Liver (tissue), 9 donors: ENCODE measurements around the gene TTC21B. TPM values are rescaled to one million over a fixed set of nuclear protein-coding genes. Genes with fewer than 3 reads are reported as not detected.

ENCODE experiments used
- DNase-seq: peaks from one replicate; pipeline ENCODE4 v3.0.0-alpha.2; 2017; ENCODE audit warnings: low spot score
- H3K27ac ChIP-seq, 2 donors: one replicate each; pipeline ENCODE4 v1.7.0; 2013; ENCODE audit warnings: inconsistent platforms in 2 of 2, low read length in 2 of 2, control low read depth in 1 of 2, low read depth in 1 of 2, mild to moderate bottlenecking in 1 of 2
- H3K27me3 ChIP-seq, 4 donors: one replicate each; pipeline versions ENCODE4 v1.6.1 to v1.7.0; 2013; ENCODE audit warnings: low read length in 3 of 4, inconsistent platforms in 1 of 4, mild to moderate bottlenecking in 1 of 4, moderate library complexity in 1 of 4; ENCODE audit not compliant: control insufficient read depth in 4 of 4, insufficient read depth in 4 of 4
- H3K36me3 ChIP-seq, 4 donors: one replicate each; pipeline versions ENCODE4 v1.6.1 to v1.7.0; 2013; ENCODE audit warnings: low read length in 3 of 4, mild to moderate bottlenecking in 3 of 4, low read depth in 1 of 4, moderate library complexity in 1 of 4; ENCODE audit not compliant: control insufficient read depth in 4 of 4, insufficient read depth in 3 of 4
- H3K4me1 ChIP-seq, 4 donors: one replicate each; pipeline versions ENCODE4 v1.6.1 to v1.7.0; 2013; ENCODE audit warnings: low read length in 3 of 4, mild to moderate bottlenecking in 3 of 4, moderate library complexity in 1 of 4; ENCODE audit not compliant: control insufficient read depth in 4 of 4, insufficient read depth in 4 of 4
- H3K4me3 ChIP-seq, 3 donors: one replicate each; pipeline versions ENCODE4 v1.6.1 to v1.7.0; 2013; ENCODE audit warnings: low read length in 3 of 3, control low read depth in 1 of 3, low read depth in 1 of 3, mild to moderate bottlenecking in 1 of 3
- H3K9ac ChIP-seq, 2 donors: one replicate each; pipeline ENCODE4 v1.7.0; 2013; ENCODE audit warnings: low read length in 2 of 2, mild to moderate bottlenecking in 2 of 2, moderate library complexity in 2 of 2, control low read depth in 1 of 2, low read depth in 1 of 2
- H3K9me3 ChIP-seq, 4 donors: one replicate each; pipeline versions ENCODE4 v1.6.1 to v1.7.0; 2013; ENCODE audit warnings: low read length in 3 of 4; ENCODE audit not compliant: control insufficient read depth in 4 of 4
- EGR1 ChIP-seq, 2 donors: IDR thresholded peaks; 2 replicates each; pipeline ENCODE4 v1.6.1; 2016 to 2018; ENCODE audit warnings: antibody characterized with exemption in 2 of 2, low read depth in 2 of 2
- FOXA1 ChIP-seq: IDR thresholded peaks from 2 replicates; pipeline ENCODE4 v1.6.1; 2016; ENCODE audit warnings: antibody characterized with exemption
- FOXA2 ChIP-seq: IDR thresholded peaks from 2 replicates; pipeline ENCODE4 v1.6.1; 2016; ENCODE audit warnings: antibody characterized with exemption
- GABPA ChIP-seq, 2 donors: IDR thresholded peaks in 1 of 2; conservative IDR thresholded peaks in 1 of 2; 2 replicates each; pipeline ENCODE4 v1.6.1; 2016; ENCODE audit warnings: antibody characterized with exemption in 2 of 2, mild to moderate bottlenecking in 1 of 2, moderate library complexity in 1 of 2
- HNF4A ChIP-seq, 2 donors: conservative IDR thresholded peaks; 2 replicates each; pipeline ENCODE4 v1.6.1; 2016; ENCODE audit warnings: antibody characterized with exemption in 2 of 2, mild to moderate bottlenecking in 2 of 2
- HNF4G ChIP-seq: IDR thresholded peaks from 2 replicates; pipeline ENCODE4 v1.6.1; 2016; ENCODE audit warnings: antibody characterized with exemption
- JUND ChIP-seq, 2 donors: IDR thresholded peaks; 2 replicates each; pipeline ENCODE4 v1.6.1; 2016; ENCODE audit warnings: antibody characterized with exemption in 2 of 2
- NR2F2 ChIP-seq: IDR thresholded peaks from 2 replicates; pipeline ENCODE4 v1.6.1; 2016; ENCODE audit warnings: antibody characterized with exemption
- RAD21 ChIP-seq, 2 donors: IDR thresholded peaks; 2 replicates each; pipeline ENCODE4 v1.6.1; 2016; ENCODE audit warnings: antibody characterized with exemption in 2 of 2, mild to moderate bottlenecking in 2 of 2
- RXRA ChIP-seq, 2 donors: IDR thresholded peaks; 2 replicates each; pipeline ENCODE4 v1.6.1; 2017 to 2018; ENCODE audit warnings: antibody characterized with exemption in 2 of 2, mild to moderate bottlenecking in 1 of 2
- SP1 ChIP-seq: IDR thresholded peaks from 2 replicates; pipeline ENCODE4 v1.6.1; 2018; ENCODE audit warnings: antibody characterized with exemption, mild to moderate bottlenecking
- TAF1 ChIP-seq: conservative IDR thresholded peaks from 2 replicates; pipeline ENCODE4 v1.6.1; 2016; ENCODE audit warnings: antibody characterized with exemption, mild to moderate bottlenecking
- YY1 ChIP-seq: IDR thresholded peaks from 2 replicates; pipeline ENCODE4 v1.6.1; 2016; ENCODE audit warnings: antibody characterized with exemption, mild to moderate bottlenecking
- WGBS: extraction: QIAGEN DNeasy Blood & Tissue Kit; methylation state at CpG from one replicate; pipeline ENCODE4 v1.1.7; 2013; 5-methylcytosine and 5-hydroxymethylcytosine counted together
- polyA plus RNA-seq, 2 donors: library from polyadenylated mRNA; stranded (reverse) in 1 of 2; unstranded in 1 of 2; fragments of 200-250 nt in 1 of 2; fragments of >200 nt in 1 of 2; fragmentation: Nextera tagmentation in 1 of 2; extraction: Ambion mirVana in 1 of 2; gene quantifications; one replicate each; pipeline versions ENCODE4 v1.2.1 to v1.2.3, GENCODE V29; 2013 to 2015
- total RNA-seq, 2 donors: library from RNA; depleted of rRNA; stranded (reverse); fragments of >200 nt; gene quantifications; one replicate each; pipeline ENCODE4 v1.2.3, GENCODE V29; 2014
- TF ChIP-seq, protein P1 (sequence below): IDR thresholded peaks from 2 replicates; pipeline ENCODE4 v1.6.1; 2016; ENCODE audit warnings: antibody characterized with exemption
- TF ChIP-seq, protein P2 (sequence below): IDR thresholded peaks from 2 replicates; pipeline ENCODE4 v1.6.1; 2016; ENCODE audit warnings: antibody characterized with exemption, mild to moderate bottlenecking
- TF ChIP-seq, protein P3 (sequence below): fragments of 150-350 bp; IDR thresholded peaks from 2 replicates; pipeline ENCODE4 v1.5.1; 2017; ENCODE audit warnings: improper control_type of control experiment, low read depth, low read length; ENCODE audit not compliant: missing input control
- TF ChIP-seq, protein P4 (sequence below): IDR thresholded peaks from 2 replicates; pipeline ENCODE4 v1.6.1; 2016; ENCODE audit warnings: antibody characterized with exemption
- TF ChIP-seq, protein P5 (sequence below): IDR thresholded peaks from 2 replicates; pipeline ENCODE4 v1.6.1; 2016; ENCODE audit warnings: antibody characterized with exemption
- donor health status: healthy.
- donor health status: healthy.
- donor health status: healthy.
- donor health status: healthy.
- donor health status: healthy.

The TTC21B gene
- total and polyA plus RNA-seq, 4 donors, result 2.0 to 25.3 (median 12.7) TPM

DNA sequence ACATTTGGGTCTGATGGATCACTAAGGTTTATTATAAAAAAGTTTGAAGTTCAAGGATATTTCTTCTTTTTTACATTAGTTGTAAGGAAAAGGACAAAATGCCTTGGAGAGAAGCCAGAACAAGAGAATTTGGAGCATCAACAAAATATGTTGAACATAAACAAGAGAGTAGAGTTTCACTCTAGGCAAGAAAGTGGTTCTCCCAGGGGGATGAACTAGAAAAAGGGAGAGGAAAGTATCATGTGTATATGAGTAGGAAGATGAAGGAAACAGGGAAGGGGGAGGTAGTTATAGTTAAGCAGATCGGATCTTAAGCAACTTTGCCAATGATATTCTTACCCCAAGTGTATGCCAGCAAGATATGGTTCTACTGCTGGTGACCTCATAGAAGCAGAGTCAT, 95.7 kb downstream of the TTC21B start:
- no peaks in the 10 kb centered on the region for H3K27me3 ChIP-seq
- no peak for TF ChIP-seq FOXA1
- TF ChIP-seq YY1, result no peak
- TF ChIP-seq TAF1, result no peak
- TF ChIP-seq HNF4A (conservative IDR thresholded peaks at IDR 0.05), result no peak
- TF ChIP-seq, protein P1, sequence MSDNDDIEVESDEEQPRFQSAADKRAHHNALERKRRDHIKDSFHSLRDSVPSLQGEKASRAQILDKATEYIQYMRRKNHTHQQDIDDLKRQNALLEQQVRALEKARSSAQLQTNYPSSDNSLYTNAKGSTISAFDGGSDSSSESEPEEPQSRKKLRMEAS, result no peak
- TF ChIP-seq, protein P2, sequence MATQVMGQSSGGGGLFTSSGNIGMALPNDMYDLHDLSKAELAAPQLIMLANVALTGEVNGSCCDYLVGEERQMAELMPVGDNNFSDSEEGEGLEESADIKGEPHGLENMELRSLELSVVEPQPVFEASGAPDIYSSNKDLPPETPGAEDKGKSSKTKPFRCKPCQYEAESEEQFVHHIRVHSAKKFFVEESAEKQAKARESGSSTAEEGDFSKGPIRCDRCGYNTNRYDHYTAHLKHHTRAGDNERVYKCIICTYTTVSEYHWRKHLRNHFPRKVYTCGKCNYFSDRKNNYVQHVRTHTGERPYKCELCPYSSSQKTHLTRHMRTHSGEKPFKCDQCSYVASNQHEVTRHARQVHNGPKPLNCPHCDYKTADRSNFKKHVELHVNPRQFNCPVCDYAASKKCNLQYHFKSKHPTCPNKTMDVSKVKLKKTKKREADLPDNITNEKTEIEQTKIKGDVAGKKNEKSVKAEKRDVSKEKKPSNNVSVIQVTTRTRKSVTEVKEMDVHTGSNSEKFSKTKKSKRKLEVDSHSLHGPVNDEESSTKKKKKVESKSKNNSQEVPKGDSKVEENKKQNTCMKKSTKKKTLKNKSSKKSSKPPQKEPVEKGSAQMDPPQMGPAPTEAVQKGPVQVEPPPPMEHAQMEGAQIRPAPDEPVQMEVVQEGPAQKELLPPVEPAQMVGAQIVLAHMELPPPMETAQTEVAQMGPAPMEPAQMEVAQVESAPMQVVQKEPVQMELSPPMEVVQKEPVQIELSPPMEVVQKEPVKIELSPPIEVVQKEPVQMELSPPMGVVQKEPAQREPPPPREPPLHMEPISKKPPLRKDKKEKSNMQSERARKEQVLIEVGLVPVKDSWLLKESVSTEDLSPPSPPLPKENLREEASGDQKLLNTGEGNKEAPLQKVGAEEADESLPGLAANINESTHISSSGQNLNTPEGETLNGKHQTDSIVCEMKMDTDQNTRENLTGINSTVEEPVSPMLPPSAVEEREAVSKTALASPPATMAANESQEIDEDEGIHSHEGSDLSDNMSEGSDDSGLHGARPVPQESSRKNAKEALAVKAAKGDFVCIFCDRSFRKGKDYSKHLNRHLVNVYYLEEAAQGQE, result no peak
- TF ChIP-seq JUND (IDR thresholded peaks at IDR 0.05), result no peak
- no peak for TF ChIP-seq EGR1 (IDR thresholded peaks at IDR 0.05; ENCODE audit: low read depth in 2 of 2)
- TF ChIP-seq SP1, result no peak
- no peak for TF ChIP-seq RAD21 (IDR thresholded peaks at IDR 0.05)
- TF ChIP-seq HNF4G, result no peak
- no peak for TF ChIP-seq GABPA (IDR thresholded peaks at IDR 0.05 in 1 of 2, conservative IDR thresholded peaks at IDR 0.05 in 1 of 2)
- TF ChIP-seq, protein P3, sequence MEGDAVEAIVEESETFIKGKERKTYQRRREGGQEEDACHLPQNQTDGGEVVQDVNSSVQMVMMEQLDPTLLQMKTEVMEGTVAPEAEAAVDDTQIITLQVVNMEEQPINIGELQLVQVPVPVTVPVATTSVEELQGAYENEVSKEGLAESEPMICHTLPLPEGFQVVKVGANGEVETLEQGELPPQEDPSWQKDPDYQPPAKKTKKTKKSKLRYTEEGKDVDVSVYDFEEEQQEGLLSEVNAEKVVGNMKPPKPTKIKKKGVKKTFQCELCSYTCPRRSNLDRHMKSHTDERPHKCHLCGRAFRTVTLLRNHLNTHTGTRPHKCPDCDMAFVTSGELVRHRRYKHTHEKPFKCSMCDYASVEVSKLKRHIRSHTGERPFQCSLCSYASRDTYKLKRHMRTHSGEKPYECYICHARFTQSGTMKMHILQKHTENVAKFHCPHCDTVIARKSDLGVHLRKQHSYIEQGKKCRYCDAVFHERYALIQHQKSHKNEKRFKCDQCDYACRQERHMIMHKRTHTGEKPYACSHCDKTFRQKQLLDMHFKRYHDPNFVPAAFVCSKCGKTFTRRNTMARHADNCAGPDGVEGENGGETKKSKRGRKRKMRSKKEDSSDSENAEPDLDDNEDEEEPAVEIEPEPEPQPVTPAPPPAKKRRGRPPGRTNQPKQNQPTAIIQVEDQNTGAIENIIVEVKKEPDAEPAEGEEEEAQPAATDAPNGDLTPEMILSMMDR, result no peak
- TF ChIP-seq, protein P4, sequence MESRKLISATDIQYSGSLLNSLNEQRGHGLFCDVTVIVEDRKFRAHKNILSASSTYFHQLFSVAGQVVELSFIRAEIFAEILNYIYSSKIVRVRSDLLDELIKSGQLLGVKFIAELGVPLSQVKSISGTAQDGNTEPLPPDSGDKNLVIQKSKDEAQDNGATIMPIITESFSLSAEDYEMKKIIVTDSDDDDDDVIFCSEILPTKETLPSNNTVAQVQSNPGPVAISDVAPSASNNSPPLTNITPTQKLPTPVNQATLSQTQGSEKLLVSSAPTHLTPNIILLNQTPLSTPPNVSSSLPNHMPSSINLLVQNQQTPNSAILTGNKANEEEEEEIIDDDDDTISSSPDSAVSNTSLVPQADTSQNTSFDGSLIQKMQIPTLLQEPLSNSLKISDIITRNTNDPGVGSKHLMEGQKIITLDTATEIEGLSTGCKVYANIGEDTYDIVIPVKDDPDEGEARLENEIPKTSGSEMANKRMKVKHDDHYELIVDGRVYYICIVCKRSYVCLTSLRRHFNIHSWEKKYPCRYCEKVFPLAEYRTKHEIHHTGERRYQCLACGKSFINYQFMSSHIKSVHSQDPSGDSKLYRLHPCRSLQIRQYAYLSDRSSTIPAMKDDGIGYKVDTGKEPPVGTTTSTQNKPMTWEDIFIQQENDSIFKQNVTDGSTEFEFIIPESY, result no peak
- no peak for TF ChIP-seq NR2F2
- TF ChIP-seq, protein P5, sequence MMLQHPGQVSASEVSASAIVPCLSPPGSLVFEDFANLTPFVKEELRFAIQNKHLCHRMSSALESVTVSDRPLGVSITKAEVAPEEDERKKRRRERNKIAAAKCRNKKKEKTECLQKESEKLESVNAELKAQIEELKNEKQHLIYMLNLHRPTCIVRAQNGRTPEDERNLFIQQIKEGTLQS, result no peak
- no peak for TF ChIP-seq RXRA (IDR thresholded peaks at IDR 0.05)
- TF ChIP-seq FOXA2, result no peak
- H3K27ac ChIP-seq, result no peak overlapping the region
- DNase-seq, result no peak
- H3K9ac ChIP-seq, result no peak overlapping the region
- no peaks in the 10 kb centered on the region for H3K4me1 ChIP-seq
- 92% methylated on average over 1 of the region's 1 CpG for WGBS
- no peaks in the 10 kb centered on the region for H3K36me3 ChIP-seq
- H3K9me3 ChIP-seq, result peaks cover 0 to 5% (median 2%) of the 10 kb centered on the region in 4 donors
- no peak overlapping the region for H3K4me3 ChIP-seq
